ENCODE measurements around the gene MFAP5.
"Not testable (repeated sequence)": the region's sequence is repeated elsewhere in the genome, so short reads cannot be mapped to it uniquely, and the experiment has no call there.

The MFAP5 gene

GRCh38 chr12:8624750-8625149 lies 37.9 kb downstream of the MFAP5 start:
- DNase-seq = not testable (repeated sequence)

- peak; percentile 31 for DNase-seq
Observed at GRCh38 chr12:8622646-8623045, 40.0 kb downstream of the MFAP5 start.

- no peak for DNase-seq
Observed at GRCh38 chr12:8615206-8615605, 47.4 kb downstream of the MFAP5 start.

- DNase-seq = not testable (repeated sequence)
Observed at GRCh38 chr12:8613881-8614280, 48.7 kb downstream of the MFAP5 start.

GRCh38 chr12:8612629-8613028 lies 50.0 kb downstream of the MFAP5 start, which contains the start of gene AICDA:
AICDA (minus strand) TSS chr12:8612859; CDS start chr12:8612767, 92 bp downstream.
- DNase-seq = no peak

- DNase-seq = peak; percentile 75
Observed at GRCh38 chr12:8609061-8609570, 53.5 kb downstream of the MFAP5 start.

- no peak for DNase-seq
Observed at GRCh38 chr12:8606890-8607289, 55.7 kb downstream of the MFAP5 start.

GRCh38 chr12:8605057-8605456 lies 57.6 kb downstream of the MFAP5 start:
- DNase-seq = no peak

- DNase-seq = no peak
Observed at GRCh38 chr12:8603856-8604255, 58.8 kb downstream of the MFAP5 start.

- DNase-seq = no peak
Observed at GRCh38 chr12:8603286-8603685, 59.3 kb downstream of the MFAP5 start.

- no peak for DNase-seq
Observed at GRCh38 chr12:8596561-8596960, 66.1 kb downstream of the MFAP5 start.

Measured in NCI-H82 (cell line).